Activated CD4-positive, CD25-positive, alpha-beta regulatory T cell treated with anti-CD3 and anti-CD28 coated beads, Interleukin-2, amount 50 U/mL, for 24 hours (primary cell): ENCODE results near the gene GRPR.
"Not testable (repeated sequence)": the region's sequence is repeated elsewhere in the genome, so short reads cannot be mapped to it uniquely, and the experiment has no call there.

Experiments used
- ATAC-seq, 2 donors: fragments of 150-1000 bp; cut with Tn5 transposase; one replicate each; pipeline ENCODE4 v1.10.0; 2021; ENCODE audit warnings: mild to moderate bottlenecking in 1 of 2, moderate library complexity in 1 of 2

GRPR gene

DNA sequence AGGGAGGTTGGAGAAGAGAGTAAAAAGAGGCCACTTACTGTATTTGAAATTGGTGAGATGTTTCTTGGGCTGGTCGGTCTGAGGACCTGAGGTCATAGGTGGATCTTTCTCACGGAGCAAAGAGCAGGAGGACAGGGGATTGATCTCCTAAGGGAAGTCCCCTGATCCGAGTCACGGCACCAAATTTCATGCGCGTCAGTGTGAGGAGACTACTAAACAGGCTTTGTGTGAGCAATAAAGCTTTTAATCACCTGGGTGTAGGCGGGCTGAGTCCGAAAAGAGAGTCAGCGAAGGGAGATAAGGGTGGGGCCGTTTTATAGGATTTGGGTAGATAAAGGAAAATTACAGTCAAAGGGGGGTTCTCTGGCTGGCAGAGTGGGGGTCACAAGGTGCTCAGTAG is 60.5 kb downstream of the GRPR start:
- not testable (repeated sequence) for ATAC-seq

DNA sequence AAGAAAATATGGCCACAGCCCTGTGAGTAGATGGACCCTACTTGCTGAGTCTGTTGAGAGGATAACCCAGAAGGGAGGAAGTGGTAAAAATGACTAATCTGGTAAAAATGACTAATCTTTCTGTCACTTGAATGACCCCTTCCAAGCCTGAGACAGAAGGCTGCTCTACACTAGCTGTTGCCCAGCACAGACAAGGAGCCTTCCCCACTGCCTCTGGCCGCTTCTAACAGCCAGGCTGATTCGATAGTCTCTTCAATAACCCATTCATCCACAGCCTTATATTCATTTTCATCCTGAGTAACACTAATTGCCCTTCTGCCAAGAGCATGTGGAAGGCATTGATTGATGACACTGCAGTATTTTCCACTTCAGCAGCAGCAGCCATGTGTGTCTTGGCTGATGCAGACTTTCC is 62.4 kb downstream of the GRPR start:
- ATAC-seq = peak; percentile 45 to 51

DNA sequence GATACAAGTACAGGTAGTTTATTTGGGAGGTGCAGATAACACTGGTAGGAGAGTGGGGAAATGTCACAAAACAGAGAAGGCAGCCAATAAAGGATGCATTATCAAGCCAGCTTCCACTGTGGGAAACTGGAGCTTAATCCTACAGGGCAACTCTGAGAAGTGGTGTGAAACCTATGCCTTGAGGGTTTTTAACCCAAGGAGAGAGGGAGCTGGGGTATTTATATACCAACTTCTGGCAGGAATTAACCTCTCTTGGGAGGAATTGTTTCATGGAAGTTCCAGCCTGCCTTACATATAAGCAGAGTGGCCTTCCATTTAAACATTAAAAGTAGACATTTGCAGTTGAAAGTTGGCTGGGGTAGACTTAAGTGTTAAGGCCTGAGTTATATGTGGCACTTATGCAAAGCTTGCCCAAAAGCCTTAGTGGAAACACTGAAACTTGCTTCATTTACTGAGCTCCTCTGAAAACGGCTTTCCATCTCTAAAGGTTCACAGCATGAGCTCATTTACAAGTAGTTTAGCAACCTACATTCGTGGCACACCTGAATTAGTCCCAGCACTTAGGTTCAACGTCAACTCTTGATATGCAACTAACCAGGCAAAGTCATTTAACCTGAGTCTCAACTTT is 63.1 kb downstream of the GRPR start:
- ATAC-seq = no peak

DNA sequence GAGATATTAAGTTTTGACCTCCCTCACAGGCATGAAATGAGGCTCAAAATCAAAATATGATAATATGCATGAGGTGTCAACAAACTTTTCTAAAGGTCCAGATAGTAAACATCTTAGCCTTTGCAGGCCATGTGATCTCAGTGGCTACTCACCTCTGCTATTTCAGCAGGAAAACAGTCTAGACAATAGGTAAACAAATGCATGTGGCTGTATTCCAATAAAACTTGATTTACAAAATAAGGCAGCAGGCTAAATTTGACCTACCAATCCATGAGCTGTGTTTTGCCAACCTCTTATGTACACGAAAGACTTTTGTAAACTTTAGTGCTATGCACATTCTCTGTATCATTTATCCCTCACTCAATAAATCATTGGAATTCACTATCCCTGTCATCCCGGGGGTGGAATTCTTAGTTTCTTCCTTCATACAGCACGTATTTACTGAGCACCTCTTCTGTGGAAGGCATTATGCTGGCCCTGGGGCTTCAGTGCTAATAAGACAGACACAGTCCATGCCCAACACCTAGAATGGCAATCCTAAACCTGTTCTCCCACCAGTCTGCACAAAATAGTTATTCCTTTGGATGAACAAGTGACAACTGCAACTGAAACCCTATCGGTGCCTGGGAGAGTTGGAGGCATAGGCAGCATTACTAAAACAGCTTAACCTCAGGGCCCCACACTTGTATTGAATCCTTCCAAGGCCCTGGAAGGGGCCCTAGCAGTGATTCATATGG is 63.8 kb downstream of the GRPR start:
- no peak for ATAC-seq

DNA sequence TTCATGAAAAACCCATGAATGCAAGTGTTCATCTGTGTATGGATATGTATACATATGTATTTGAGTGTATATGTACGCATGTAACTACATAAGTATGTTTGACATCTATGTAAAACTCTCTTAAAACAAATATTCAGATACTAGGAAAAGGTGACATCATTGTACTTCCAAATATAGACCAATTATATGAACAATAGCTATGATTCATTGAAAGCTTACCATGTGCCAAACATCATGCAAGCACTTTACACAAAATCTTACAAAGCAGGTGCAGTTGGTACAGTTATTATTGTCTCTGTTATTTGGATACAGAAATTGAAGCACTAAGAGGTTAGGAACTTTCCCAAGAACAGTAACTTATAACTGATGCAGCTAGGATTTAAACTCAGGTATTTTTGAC is 65.3 kb downstream of the GRPR start:
- ATAC-seq = no peak

DNA sequence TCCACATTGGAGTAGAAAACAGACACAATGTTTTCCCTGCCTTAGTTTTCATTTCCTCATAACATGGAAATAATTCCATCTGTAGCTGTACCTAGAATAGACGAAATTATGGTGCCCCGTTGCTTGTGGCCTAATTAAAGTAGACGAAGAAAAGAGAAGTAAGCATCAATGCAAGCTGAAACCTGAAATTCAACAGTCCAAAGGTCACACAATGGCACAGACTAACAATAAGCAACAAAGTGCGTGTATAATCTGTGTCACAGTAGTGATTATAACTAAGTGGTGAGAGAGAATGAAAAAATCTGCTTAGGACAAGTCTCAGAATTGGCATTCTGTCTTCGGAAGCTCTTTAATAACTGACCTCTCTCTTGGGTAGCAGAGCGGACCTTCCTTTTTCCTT is 68.2 kb downstream of the GRPR start:
- no peak for ATAC-seq

DNA sequence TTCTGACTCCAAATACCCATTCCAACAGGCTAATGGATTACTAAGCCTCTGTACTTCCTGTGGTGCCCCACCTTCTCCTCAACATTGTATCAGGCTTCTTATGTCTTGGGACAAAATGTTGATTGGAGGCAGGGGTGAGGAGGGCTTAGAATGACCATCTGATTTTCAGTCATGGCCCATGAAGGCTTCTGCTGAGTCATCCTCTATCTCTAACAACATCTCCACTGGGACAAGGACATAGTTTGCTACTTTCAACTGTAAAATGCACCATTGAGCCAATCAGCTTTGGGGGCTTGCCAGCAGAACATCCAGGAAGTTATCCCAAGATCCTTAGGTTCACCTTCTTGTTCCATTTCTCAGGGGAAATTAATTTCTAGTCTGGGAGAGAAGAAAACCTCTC is 73.5 kb downstream of the GRPR start:
- ATAC-seq = no peak

DNA sequence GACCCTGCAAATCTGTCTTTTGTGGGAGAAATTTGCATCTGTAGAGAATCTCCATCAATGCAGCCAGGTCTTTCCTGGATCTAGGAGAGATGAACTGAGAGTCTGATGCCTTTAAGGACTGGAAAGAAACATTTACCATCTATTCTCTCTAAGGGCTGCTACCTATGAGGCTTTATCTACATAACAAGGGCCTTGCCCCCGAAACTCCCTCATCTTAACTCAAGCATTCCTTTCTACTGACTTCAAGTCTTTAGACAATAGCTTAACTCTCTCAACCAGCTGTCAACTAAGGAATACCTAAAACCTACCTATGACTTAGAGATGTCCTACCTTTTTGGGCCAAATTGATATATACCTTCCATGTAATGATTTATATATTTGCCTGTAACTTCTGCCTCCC is 76.0 kb downstream of the GRPR start:
- ATAC-seq = no peak

DNA sequence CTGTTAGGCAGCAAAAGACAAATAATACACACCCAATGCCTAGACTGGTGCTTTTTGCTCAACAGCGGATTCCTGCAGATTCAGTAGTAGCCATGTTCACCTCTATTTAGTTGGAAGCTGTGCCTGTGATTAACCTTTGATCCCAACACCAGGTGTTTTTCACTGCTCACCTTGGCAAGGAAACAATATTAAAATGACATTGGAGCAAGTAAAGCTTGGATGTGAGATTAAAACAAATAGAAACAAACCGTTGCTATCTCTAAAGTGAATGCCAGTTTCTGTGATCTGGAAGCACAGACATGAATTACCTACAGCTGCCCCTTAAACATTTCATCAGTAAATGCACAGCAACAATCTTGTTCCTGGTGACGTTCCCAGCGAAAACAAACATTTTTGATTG is 79.6 kb downstream of the GRPR start:
- ATAC-seq = no peak
